Stimulated activated CD8-positive, alpha-beta memory T cell treated with anti-CD3 and anti-CD28 coated beads, Interleukin-4, amount 100 ng/mL, for 1 hour (primary cell): ENCODE measurements around the gene MYBL2.
A peak's percentile ranks its signal among the peaks of the same experiment; 100 is the strongest.
"Not testable (repeated sequence)": the region's sequence is repeated elsewhere in the genome, so short reads cannot be mapped to it uniquely, and the experiment has no call there.

Experiments used
- DNase-seq, 2 donors: peaks; one replicate each; pipeline ENCODE4 v3.0.0-alpha.2; 2020; ENCODE audit warnings: low read depth in 2 of 2, low spot score in 1 of 2

Gene MYBL2

DNA sequence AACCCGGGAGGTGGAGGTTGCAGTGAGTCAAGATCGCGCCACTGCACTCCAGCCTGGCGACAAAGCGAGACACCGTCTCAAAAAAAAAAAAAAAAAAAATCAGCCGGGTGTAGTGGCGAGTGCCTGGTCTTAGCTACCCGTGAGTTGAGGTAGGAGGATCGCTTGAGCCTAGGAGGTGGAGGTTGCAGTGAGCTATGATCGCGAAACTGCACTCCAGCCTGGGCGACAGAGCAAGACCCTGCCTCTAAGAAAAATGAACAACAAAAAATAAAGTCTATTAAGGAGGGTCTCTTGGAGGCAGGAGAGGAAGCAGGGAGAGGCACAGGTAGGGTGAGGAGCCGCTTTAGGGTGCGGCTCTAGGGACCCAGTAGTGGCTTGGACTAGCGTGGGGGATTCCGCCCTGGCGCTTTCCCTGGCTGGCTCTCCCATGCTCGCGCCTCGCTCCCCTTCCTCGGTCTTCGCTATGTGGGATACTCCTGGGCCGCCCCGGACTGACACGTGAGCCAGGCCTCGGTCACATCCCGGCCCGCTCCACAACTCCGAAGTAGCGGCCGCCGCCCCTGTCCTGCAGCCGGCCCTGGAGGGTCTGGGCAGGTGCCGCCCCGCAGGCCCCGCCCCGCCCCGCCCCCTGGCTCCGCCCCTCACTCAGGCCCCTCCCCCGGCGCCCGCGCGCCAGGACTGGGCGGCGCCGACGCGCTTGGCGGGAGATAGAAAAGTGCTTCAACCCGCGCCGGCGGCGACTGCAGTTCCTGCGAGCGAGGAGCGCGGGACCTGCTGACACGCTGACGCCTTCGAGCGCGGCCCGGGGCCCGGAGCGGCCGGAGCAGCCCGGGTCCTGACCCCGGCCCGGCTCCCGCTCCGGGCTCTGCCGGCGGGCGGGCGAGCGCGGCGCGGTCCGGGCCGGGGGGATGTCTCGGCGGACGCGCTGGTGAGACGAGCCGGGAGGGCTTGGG lies at the start of gene MYBL2:
MYBL2 (plus strand) TSS at position 739 of the 953 bp plus-strand sequence; CDS start at position 909, 170 bp downstream.
- DNase-seq = peak in 1 of 2 donors; percentile 46

DNA sequence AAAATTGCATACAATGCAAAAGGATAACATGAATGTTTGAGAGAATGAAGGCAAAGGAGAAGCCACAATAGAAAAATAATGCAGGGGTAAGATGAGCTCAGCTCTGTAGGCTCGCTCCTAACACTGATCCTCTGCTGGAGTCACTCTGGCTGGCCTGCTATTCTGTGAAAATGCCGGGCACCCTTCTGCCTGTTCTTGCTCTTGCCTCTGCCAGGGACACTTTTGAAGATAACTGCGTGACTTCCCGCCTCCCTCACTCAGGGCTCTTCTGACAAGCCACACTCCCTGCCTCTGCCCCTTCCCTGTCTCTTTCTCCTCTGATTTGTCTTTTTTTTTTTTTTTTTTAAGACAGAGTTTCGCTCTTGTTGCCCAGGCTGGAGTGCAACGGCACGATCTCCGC lies 35.3 kb upstream of the MYBL2 start:
- no peak for DNase-seq

DNA sequence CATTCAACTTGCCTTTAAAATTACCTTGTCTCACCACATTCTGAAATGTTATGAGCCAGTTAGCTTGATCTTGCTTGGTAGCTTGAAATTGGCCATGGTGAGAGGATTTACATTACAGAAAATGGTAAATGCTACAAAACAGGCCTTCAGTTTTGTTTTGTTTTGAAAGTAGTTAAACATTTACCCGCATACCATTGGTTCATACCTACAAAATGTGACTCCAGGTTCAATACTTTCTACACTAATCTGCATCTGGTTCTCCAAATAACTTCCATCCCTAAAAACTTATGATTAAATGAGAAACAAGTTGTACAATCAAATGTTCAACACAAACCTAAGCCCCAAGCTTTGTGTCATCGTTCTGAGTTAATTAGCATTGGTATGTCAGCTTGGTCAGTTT lies 30.5 kb upstream of the MYBL2 start:
- DNase-seq = no peak

DNA sequence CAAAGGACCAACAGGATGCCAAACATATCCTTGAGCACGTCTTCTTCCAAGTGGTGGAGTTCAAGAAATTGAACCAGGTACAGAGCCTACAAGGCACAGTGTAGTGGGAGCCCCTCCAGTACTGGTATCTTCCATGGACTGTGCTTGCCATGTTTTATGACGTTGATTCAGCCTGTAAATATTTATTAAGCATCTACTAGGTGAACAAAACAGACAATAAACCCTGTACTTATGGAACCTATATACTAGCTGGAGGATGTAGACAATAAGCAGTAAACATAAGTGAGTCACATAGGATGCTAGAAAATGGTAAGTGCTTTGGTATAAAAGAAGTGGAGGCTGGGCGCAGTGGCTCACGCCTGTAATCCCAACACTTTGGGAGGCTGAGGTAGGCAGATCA lies 24.4 kb upstream of the MYBL2 start:
- no peak for DNase-seq

DNA sequence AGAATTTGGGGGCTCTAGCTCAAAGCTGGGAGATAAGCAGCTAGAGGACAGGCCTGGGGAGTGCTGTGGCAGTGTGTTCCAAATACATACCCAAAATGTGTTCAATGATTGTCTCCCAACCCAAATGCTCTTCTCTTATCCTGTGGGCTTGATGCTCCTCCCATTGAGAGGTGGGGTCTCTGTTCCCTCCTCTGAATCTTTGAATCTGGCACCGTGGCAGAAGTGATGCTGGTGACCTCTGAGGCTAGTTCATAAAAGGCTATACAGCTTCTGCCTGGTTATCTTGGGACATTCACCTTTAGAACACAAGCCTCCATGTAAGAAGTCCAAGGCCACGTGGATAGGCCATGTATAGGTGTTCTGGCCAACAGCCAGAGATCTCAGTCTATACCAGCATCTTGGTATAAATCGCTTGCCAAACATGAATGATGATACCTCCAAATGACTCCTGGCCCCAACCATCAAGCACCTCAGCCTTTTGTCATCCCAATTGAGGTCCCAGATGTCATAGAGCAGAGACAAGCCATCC lies 15.9 kb upstream of the MYBL2 start:
- no peak for DNase-seq

DNA sequence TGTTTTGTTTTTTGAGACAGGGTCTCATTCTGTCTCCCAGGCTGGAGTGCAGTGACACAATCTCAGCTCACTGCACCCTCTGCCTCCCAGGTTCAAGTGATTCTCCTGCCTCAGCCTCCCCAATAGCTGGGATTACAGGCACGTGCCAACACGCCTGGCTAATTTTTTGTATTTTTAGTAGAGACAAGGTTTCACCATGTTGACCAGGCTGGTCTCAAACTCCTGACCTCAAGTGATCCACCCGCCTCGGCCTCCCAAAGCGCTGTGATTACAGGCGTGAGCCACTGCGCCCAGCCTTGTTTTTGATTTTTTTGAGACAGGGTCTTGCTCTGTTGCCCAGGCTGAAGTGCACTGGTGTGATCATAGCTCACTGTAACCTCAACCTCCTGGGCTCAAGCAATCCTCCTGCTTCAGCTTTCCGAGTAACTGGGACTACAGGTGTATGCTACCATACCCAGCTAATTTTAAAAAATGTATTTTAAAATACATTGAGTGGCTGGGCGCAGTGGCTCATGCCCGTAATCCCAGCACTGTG lies 15.2 kb upstream of the MYBL2 start:
- DNase-seq = not testable (repeated sequence)

DNA sequence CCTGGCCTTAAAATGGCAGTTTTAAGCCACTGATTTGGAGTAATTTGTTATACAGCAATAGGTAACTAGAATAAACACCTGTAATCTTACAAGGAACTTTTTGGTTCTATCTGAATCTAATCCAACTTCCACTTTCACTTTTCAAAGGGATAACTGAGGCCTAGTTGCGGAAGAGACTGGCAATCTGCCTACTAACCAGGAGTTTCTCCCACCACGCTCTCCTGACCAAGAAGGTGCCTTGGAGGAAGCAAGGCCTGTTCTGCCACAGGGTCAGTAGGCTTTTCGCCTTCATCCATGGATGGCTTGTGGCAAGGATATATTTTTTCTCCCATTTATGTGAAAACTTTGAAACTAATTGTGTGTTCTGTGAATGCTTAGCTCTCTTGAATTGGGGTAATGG lies 12.9 kb upstream of the MYBL2 start:
- no peak for DNase-seq

DNA sequence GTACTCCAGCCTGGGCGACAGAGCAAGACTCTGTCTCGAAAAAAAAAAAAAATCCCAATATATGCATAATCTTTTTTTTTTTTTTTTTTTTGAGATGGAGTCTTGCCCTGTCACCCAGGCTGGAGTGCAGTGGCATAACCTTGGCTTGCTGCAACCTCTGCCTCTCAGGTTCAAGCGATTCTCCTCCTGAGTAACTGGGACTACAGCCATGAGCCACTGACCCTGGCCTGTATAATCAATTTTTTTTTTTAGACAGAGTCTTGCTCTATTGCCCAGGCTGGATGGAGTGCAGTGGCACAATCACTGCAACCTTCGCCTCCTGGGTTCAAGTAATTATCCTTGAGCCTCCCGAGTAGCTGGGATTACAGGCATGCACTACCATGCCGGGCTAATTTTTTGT lies 11.7 kb upstream of the MYBL2 start:
- not testable (repeated sequence) for DNase-seq

DNA sequence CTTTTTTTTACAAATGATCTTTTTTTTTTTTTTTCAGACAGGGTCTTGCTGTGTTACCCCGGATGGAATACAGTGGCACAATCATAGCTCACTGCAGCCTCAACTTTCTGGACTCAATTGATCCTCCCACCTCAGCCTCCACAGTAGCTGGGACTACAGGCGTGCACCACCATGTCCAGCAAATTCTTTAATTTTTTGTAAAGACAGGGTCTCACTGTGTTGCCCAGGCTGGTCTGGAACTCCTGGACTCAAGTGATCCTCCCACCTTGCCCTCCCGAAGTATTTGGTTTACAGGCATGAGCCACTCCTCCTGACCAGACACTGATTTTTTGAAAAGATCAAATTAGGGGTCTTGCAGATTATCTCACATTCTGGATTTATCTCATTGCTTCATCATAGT lies 11.0 kb upstream of the MYBL2 start:
- DNase-seq = no peak

DNA sequence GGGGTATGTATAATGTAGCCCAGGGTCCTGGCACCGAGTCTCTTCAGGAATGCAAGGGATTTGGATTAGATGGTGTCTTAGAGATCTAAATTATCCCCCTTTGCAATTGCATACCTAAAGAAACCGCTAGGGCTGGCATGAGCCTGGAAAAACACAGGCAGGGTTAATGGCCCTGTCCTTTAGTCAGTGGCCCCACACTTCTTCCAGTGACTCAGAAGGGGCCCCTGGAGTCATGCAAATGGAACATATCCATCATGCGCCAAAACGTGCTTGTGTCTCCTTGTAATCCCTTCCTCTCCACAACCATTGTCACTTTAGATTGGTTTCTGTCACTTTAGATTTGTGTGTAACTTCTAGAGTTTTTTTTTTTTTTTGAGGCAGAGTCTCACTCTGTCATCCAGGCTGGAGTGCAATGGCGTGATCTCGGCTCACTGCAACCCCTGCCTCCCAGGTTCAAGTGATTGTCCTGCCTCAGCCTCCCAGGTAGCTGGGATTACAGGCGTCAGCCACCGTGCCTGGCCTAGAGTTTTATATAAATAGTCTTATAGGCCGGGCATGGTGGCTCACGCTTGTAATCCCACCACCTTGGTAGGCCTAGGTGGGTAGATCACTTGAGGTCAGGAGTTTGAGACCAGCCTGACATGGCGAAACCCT lies 8.7 kb upstream of the MYBL2 start:
- no peak for DNase-seq

DNA sequence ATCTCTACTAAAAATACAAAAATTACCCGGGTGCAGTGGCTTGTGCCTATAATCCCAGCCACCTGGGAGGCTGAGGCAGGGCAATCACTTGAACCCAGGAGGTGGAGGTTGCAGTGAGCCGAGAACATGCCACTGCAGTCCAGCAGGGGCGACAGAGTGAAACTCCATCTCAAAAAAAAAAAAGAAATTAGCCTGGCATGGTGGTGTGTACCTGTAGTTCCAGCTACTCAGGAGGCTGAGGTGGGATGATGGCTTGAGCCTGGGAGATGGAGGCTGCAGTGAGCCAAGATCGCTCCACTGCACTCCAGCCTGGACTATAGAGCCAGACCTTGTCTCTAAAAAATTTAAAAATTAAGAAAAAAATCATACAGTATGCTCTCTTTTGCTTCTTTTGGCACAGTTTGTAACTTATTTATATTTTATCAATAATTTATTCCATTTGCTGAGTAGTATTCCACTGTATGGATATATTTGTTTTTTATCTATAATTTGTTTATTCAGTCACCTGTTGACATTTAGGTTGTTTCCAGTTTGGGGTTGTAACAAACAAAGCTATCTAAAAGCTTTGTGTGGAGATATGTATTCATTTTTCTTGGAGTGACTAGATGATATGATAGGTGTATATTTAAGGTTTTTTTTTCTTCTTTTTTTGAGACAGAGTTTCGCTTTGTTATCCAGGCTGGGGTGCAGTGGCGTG lies 8.0 kb upstream of the MYBL2 start:
- DNase-seq = no peak

DNA sequence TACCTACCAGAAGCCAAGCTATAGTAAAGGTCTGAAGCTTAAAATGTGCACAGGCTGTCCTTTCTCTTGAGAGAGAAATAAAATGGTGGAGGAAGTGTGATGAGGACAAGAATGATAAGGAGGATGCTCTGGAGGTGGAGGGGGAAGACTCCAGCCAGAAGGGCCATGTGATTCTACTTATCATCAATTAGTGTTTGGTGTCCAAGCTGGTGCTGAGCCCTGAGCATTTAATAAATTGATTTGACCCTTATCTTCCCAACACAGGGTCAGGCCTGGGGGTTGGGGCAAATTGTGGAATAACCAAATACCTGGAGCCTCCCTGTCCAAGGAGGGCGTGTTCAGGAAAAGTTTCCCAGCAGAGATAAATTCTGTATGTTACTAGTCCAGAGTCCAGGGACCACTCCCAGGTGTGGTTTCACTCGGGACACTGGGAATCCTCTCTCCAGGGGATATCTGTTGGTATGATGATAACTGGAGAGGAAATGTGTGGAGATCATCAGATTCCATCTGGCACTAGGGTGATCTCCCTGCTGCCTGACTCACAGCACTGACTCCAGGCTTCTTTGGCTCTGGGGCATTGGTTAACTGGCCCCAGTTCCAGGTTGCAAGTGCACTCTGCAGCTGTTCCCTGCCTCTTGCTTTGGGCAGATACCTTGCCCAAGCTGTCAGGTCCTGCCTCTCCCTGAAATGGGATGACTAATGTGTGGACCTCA lies 3.8 kb upstream of the MYBL2 start:
- no peak for DNase-seq

DNA sequence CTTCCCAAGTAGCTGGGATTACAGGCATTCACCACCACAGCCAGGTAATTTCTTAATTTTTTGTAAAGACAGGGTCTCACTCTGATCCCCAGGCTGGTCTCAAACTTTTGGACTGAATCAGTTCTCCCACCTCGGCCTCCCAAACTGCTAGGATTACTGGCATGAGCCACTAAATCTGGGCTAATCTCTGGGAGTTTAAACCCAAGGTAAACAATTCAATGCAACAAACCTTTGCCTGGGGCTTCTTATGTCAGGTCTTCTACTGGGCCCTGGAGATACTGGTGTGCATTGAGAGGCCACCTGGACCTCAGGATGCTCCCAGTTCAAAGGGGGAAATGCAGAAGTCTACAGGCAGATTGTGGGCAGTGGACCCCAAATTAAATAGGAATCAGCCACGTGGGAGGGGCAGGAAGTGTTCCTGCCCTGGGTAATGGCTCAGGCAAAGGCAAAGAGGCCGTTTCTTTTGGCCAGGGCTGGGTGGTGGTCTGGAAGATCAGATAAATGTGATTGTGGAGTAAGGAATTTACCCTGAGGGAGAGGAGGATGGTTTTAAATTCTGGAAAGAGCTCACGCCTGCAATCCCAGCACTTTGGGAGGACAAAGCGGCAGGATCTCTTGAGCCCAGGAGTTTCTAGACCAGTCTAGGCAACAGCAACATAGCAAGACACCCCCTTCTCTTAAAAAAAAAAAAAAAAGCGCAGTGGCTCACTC lies 1.3 kb upstream of the MYBL2 start:
- DNase-seq = no peak

DNA sequence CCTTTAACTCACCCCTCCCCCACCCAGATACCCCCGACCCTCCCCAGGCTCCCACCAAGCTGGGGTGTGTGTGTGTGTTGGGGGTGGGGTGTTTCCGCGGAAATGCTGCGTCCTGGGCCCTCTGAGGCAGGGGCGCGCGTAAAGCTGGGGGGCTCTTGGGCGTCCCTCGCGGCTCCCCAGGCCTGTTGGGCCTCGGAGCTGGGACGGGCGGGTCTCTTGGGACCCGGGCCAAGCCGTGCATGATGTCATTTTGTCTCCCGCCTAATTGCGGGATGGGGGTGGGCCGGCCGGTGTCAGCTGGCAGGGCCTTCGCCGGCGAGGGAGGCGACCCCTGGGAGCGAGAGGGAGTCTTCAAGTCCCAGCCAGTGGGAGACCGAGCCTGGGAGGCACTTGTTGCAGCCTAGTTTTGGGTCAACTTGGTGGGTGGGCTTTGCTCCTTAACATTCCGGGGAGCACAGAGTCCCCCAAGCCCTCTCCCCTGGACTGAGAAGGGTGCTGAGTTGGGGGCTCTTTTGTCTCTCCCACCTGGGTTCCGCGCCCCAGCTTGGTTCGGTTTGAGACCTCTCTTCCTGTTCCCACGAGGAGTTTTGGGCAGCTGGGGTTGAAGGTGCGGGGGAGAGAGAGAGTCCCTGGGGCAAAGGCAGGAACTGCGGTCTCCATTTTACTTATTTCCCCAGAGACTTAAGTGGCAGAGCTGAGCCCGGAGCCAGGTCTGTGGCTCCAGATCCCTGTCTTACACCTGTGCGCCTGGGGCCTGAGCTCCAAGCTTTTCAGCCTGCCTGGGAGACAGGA lies 623 bp downstream of the MYBL2 start:
- DNase-seq = no peak

DNA sequence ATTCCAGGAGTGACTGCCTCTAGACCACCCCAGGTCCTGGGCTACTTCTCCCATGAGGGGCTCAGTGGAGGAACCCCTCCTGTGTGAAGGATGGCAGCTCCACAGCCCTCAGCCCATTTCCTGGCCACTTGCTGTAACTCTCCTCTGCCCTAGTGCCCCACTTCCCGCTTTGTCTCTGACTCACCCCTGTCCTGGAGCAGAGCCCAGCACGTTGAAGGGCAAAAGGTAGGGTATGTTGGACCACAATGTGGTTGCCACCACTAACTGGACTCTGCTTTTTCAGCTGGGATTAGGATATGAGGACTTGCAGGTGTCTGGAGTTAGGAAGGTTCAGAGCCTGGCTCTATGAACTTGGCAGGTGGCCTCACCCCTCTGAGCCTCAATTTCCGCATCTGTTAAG lies 2.4 kb downstream of the MYBL2 start:
- DNase-seq = no peak

DNA sequence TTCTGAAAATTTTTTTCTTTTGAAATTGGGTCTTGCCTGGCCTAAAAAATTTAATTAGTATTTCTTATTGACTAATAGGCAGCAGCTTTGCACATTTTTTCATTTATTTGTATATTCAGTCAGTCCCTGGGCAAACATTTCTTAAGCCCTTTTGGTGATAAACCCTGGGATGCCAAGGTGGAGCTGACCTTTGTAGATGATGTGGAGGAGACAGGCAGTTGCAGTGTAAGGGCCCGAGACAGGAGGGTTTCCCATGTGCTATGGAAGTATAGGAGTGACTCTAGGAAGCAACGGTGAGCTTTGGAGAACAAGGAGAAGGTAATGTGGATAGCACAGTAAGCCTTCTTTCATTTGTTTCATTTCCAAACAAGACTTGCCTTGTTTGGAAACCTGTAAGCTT lies 3.5 kb downstream of the MYBL2 start:
- no peak for DNase-seq

DNA sequence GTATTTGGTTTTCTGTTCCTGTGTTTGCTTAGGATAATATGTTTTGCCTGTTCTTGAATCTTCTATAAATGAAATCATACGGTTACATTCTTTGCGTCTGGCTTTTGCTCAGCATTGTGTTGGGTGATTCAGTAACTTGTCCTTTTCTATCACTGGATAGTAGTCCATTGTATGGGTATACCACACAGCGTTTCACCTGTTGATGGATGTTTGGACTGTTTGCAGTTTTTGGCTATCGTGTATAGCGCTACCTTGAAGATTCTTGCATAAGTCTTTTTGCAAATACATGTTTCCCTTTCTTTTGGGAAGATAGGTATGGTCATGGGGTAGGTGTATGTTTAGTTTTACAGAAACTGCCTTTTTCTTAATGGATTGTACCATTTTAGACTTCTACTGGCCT lies 9.5 kb downstream of the MYBL2 start:
- DNase-seq = no peak

DNA sequence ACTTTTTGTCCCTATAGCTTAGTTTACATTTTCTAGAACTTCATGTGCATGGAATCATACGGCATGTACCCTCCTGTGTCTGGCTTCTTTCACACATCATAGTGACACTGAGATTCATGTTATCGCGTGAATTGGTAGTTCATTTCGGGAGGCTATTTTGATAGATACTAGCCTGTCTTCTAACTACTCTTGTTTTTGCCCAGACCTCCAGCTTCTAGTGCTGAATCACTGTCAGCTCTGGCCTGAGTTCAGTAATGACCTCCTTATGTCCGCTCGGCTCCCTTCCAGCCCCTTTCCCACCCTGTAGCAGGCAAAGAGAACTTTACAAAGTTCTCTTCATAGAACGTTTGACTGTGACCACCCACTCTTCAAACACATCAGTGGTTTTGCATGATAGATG lies 14.1 kb downstream of the MYBL2 start:
- DNase-seq = no peak

DNA sequence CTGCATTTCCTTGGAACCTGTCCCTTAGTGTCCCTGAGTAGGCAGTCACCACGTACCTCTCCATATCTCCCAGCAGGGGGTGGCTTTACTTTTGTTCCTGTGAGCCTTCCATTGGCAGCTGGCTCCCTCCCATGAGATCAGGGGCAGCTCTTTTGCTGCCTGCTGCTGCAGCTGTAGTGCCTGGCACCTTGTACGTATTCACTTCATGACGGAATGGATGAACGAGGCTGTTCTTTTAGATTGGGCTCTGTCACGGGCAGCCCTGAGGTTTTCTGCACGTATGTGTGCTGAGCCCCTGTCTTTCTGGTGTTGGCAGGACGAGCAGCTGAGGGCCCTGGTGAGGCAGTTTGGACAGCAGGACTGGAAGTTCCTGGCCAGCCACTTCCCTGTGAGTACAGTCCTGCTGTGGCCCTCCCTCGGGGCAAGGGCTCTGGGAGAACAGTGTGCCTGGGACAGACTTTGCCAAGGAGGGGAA lies 14.6 kb downstream of the MYBL2 start:
- no peak for DNase-seq
